ENCODE data around the gene CALB2. TPM values are rescaled to one million over a fixed set of nuclear protein-coding genes. Genes with fewer than 3 reads are reported as not detected.

The CALB2 gene
- total RNA-seq, 1 experiment from 2014 or later = 0.85 TPM

GRCh38 chr16:71357681-71358080, 842 bp upstream of the CALB2 start:
- Histone ChIP-seq H2BK20ac (ENCODE audit: low read depth, low read length, poor library complexity, severe bottlenecking) (no peak overlapping the region), H4K5ac (ENCODE audit: insufficient read length, low read depth, low read length) (no peak overlapping the region), H2AFZ (ENCODE audit: low read length) (no peak overlapping the region), H3K4me1 (ENCODE audit: insufficient read depth, low read length) (no peaks in the 10 kb centered on the region), H3K27me3 (ENCODE audit: insufficient read depth, low read length) (no peaks in the 10 kb centered on the region; the same call in 1 of the 2 replicates), H2BK15ac (ENCODE audit: low read depth, low read length) (no peak overlapping the region), H3K4ac (ENCODE audit: low read depth, low read length) (no peak overlapping the region), H3T11ph (ENCODE audit: low read length) (no peak overlapping the region), H3K23me2 (ENCODE audit: insufficient read length, low read depth, low read length, poor library complexity, severe bottlenecking) (peaks cover 5% of the 10 kb centered on the region), H3K9me3 (ENCODE audit: control insufficient read depth, low read depth, low read length) (no peaks in the 10 kb centered on the region), H3K79me1 (ENCODE audit: insufficient read depth, low read depth, low read length, poor library complexity, severe bottlenecking) (no peaks in the 10 kb centered on the region), H3K56ac (ENCODE audit: insufficient read length, low read depth, low read length) (no peak overlapping the region), H3K14ac (ENCODE audit: insufficient read depth, low read length) (no peak overlapping the region), H2BK5ac (ENCODE audit: insufficient read length, low read length) (no peak overlapping the region), H3K27ac (ENCODE audit: insufficient read length, low read depth, low read length) (no peak overlapping the region), H2BK12ac (ENCODE audit: insufficient read length, low read depth, low read length) (no peak overlapping the region), H4K8ac (replicated peaks; ENCODE audit: insufficient read length, low read depth, low read length) (no peak overlapping the region), H3K18ac (ENCODE audit: insufficient read length, low read depth, low read length) (no peak overlapping the region), H3K9ac (ENCODE audit: extremely low read depth, insufficient read length, low read length) (no peak overlapping the region), H2AK5ac (ENCODE audit: insufficient read length, low read length) (no peak overlapping the region), H4K20me1 (ENCODE audit: control insufficient read depth, insufficient read depth, insufficient read length) (no peaks in the 10 kb centered on the region), H3K23ac (ENCODE audit: insufficient read length, low read depth, low read length) (no peak overlapping the region), H3K4me2 (ENCODE audit: insufficient read depth, insufficient read length, low read length) (peak overlapping the region; percentile 26), H2BK120ac (ENCODE audit: low read depth, low read length, poor library complexity, severe bottlenecking) (no peak overlapping the region), H4K91ac (ENCODE audit: insufficient read length, low read depth, low read length) (no peak overlapping the region), H3K79me2 (ENCODE audit: insufficient read depth, low read length) (no peaks in the 10 kb centered on the region)
- WGBS (ENCODE audit: extremely low coverage, insufficient read length, low lambda C conversion rate) = no CpG with 5 or more reads among the region's 11 CpGs
- no peaks in the 10 kb centered on the region; a peak in 1 of 5 replicates for H3K9me3 Mint-ChIP-seq
- no peak overlapping the region; a peak in 1 of 5 replicates for H3K4me3 Mint-ChIP-seq
- H3K36me3 Mint-ChIP-seq (ENCODE audit: insufficient read depth in 1 of 3, low read depth in 3 of 3) = no peaks in the 10 kb centered on the region
- peaks cover 59% of the 10 kb centered on the region for H3K27me3 Mint-ChIP-seq (ENCODE audit: low read depth)
- DNase-seq = peak; percentile 47
- peaks cover 12 to 18% of the 10 kb centered on the region in 2 experiments for H3K4me1 Mint-ChIP-seq
- H3K27ac Mint-ChIP-seq = no peak overlapping the region
- peak; percentile 29; the same call in 2 of the 3 replicates for TF ChIP-seq CTCF (conservative IDR thresholded peaks at IDR 0.05)
